Mammary epithelial cell (primary cell): ENCODE data around the gene MYO10.

Experiments used
- CTCF ChIP-seq, 2 donors: IDR thresholded peaks in 1 of 2; conservative IDR thresholded peaks in 1 of 2; 2 replicates each; pipeline ENCODE4 v1.5.1; 2011 to 2012; ENCODE audit warnings: inconsistent platforms in 2 of 2, low read length in 2 of 2, mild to moderate bottlenecking in 2 of 2, control low read depth in 1 of 2, low read depth in 1 of 2; ENCODE audit not compliant: insufficient read depth in 1 of 2; ENCODE audit errors: extremely low read depth in 1 of 2
- EZH2 ChIP-seq: IDR thresholded peaks from 2 replicates; pipeline ENCODE4 v1.6.1; 2012; ENCODE audit warnings: low read length, inconsistent platforms, borderline replicate concordance

GRCh38 chr5:16891033-16891432 lies 45.1 kb downstream of the MYO10 start:
- TF ChIP-seq CTCF (conservative IDR thresholded peaks at IDR 0.05 in 1 of 2, IDR thresholded peaks at IDR 0.05 in 1 of 2; ENCODE audit: extremely low read depth in 1 of 2, insufficient read depth in 1 of 2, low read depth in 1 of 2, low read length in 2 of 2) (no peak), EZH2 (no peak)
